ENCODE data around the gene CCL27.

The CCL27 gene

GRCh38 chr9:34690983-34691935, 28.8 kb upstream of the CCL27 start, which contains the start of gene CCL19:
Gene CCL19 (minus strand): TSS chr9:34691276. CDS start chr9:34691139, 137 bp downstream.
- no peak within 1 kb of the TSS for H3K4me3 Mint-ChIP-seq
- peaks cover 49% of the 10 kb centered on the region for H3K4me1 Mint-ChIP-seq
- H3K9me3 Mint-ChIP-seq, result peaks cover 8% of the 10 kb centered on the region
- H3K27me3 Mint-ChIP-seq (ENCODE audit: low read depth, poor library complexity), result peaks cover 12% of the 10 kb centered on the region
- H3K36me3 Mint-ChIP-seq (ENCODE audit: low read depth), result peaks cover 17% of the 10 kb centered on the region
- no peak for TF ChIP-seq CTCF (IDR thresholded peaks at IDR 0.05)
- DNase-seq, result no peak
- H3K27ac Mint-ChIP-seq, result no peak within 1 kb of the TSS

- Mint-ChIP-seq H3K27ac (peak overlapping the region; percentile 14), H3K36me3 (ENCODE audit: low read depth) (peaks cover 12% of the 10 kb centered on the region), H3K9me3 (peaks cover 4% of the 10 kb centered on the region), H3K27me3 (ENCODE audit: low read depth, poor library complexity) (peaks cover 2% of the 10 kb centered on the region), H3K4me1 (peaks cover 49% of the 10 kb centered on the region), H3K4me3 (no peak overlapping the region)
- DNase-seq, result no peak
- no peak for TF ChIP-seq CTCF (IDR thresholded peaks at IDR 0.05)
These were observed 27.1 kb upstream of the CCL27 start for GRCh38 chr9:34689512-34689911.

DNA sequence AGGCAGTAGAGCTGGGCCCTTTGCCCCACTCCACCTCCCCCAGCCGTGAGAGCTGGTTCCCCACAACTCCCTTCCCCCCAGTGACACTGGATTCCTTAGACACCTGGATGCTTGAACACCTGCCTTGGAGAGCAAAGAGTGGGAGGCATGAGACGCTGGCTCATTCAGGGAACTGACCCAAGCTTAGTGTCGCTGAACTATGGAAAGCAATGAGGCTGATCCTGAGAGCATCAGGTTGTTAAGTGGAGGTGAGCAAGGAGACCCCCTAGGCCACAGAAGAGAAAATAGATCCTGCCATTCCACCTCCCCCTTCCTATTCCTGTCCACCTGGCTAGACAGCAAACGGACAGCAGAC, 26.6 kb upstream of the CCL27 start:
- no peak for TF ChIP-seq CTCF (IDR thresholded peaks at IDR 0.05)
- H3K4me3 Mint-ChIP-seq, result no peak overlapping the region
- peak overlapping the region; percentile 14 for H3K27ac Mint-ChIP-seq
- peaks cover 49% of the 10 kb centered on the region for H3K4me1 Mint-ChIP-seq
- H3K36me3 Mint-ChIP-seq (ENCODE audit: low read depth), result peaks cover 15% of the 10 kb centered on the region
- no peak for DNase-seq
- H3K9me3 Mint-ChIP-seq, result peaks cover 4% of the 10 kb centered on the region
- H3K27me3 Mint-ChIP-seq (ENCODE audit: low read depth, poor library complexity), result no peaks in the 10 kb centered on the region

DNA sequence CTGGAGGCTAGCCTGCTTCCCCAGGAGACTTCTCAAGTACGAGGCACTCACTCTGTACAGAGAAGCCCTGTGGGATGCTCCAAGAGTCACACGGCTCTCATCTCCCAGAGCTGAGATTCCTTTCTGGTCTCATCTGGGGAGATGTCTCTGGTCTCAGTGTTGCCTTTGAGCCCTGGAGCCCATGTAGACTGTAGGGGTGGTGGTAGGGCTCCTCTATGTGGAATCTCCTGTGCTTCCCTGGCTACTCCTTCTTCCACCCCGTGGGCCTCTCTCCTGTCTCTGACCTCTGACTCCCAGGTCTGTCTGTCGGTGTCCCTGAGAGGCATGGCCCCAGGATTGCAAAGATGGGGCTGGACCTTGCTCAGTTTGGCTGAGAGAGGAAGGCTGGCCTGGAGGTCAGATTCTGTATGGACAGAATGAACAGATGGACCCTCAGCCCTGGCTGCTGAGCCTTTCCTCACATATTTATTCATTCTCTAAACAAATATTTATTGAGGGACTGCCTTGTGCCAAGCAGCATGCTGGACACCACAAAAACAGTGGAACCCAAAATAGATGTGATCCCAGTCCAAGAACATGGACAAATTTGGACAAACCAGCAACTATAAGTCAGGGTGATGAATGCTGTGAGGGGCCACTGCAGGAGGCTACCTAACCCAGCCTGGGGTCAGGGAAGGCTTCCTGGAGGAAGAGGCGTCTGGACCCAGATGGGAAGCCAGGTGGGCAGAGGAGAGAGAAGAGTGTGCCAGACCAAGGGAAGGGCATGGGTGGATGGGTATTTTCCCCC, 26.1 kb upstream of the CCL27 start:
- TF ChIP-seq CTCF (IDR thresholded peaks at IDR 0.05), result no peak
- Mint-ChIP-seq H3K36me3 (ENCODE audit: low read depth) (peaks cover 17% of the 10 kb centered on the region), H3K9me3 (peaks cover 2% of the 10 kb centered on the region), H3K4me1 (peaks cover 49% of the 10 kb centered on the region), H3K4me3 (peak overlapping the region; percentile 4), H3K27me3 (ENCODE audit: low read depth, poor library complexity) (no peaks in the 10 kb centered on the region), H3K27ac (peak overlapping the region; percentile 85)
- no peak for DNase-seq

- Mint-ChIP-seq H3K27me3 (ENCODE audit: low read depth, poor library complexity) (no peaks in the 10 kb centered on the region), H3K36me3 (ENCODE audit: low read depth) (peaks cover 17% of the 10 kb centered on the region), H3K9me3 (no peaks in the 10 kb centered on the region), H3K27ac (peak overlapping the region; percentile 30), H3K4me1 (peaks cover 49% of the 10 kb centered on the region), H3K4me3 (no peak overlapping the region)
- no peak for DNase-seq
- TF ChIP-seq CTCF (IDR thresholded peaks at IDR 0.05), result no peak
These were observed 25.0 kb upstream of the CCL27 start for GRCh38 chr9:34687276-34688030.
